ENCODE data around the gene SNRNP40. TPM values are rescaled to one million over a fixed set of nuclear protein-coding genes. Genes with fewer than 3 reads are reported as not detected.
A peak's percentile ranks its signal among the peaks of the same experiment; 100 is the strongest.
"Not testable (repeated sequence)": the region's sequence is repeated elsewhere in the genome, so short reads cannot be mapped to it uniquely, and the experiment has no call there.

The SNRNP40 gene
- total and polyA plus RNA-seq, 7 experiments from 2014 or later: 53.5 to 104 (median 64.4) TPM

DNA sequence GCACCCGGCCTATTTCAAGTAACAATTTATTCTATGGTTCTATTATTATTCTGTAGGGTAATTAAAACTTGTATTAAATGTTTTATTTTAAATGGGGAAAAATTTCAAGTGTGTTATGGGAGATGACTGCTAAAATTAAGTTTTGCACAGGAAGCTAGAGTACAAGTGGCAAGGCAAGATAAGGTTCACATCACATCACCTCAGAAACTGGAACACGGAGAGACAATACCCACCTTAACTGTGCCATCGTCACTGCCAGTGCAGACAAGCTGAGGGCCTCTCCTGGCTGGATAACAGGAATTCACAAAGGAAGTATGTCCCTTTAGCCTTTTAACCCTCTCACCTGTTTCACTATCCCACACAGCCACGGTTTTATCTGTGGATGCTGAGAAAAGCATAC lies 7.6 kb downstream of the SNRNP40 start:
- peaks cover 6 to 63% (median 31%) of the 10 kb centered on the region in 5 donors for H3K36me3 Mint-ChIP-seq

DNA sequence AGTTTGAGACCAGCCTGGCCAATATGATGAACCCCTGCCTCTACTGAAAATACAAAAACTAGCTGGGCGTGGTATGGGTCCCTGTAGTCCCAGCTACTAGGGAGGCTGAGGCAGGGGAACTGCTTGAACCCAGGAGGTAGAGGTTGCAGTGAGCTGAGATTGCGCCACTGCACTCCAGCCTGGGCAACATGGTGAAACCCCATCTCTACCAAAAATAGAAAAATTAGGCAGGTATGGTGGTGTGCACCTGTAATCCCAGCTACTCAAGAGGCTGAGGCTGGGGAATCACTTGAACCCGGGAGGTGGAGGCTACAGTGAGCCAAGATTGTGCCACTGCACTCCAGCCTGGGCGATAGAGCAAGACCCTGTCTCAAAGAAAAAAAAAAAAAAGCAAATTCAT lies 8.8 kb downstream of the SNRNP40 start:
- H3K27ac Mint-ChIP-seq, CTCF ChIA-PET: not testable (repeated sequence)
- peaks cover 2 to 17% (median 7%) of the 10 kb centered on the region in 7 donors for H3K4me1 Mint-ChIP-seq

More for the DNA sequence above, 7.6 kb downstream of the SNRNP40 start:
- no peaks in the 10 kb centered on the region for H3K27me3 ChIP-seq (ENCODE audit: control insufficient read depth in 2 of 2, insufficient read depth in 2 of 2, low read length in 2 of 2)
- POLR2A ChIA-PET: no interaction called here
- Mint-ChIP-seq H3K9me3 (no peaks in the 10 kb centered on the region), H3K27me3 (no peaks in the 10 kb centered on the region), H3K4me3 (no peak overlapping the region), H3K4me1 (peaks cover 4 to 25% (median 14%) of the 10 kb centered on the region in 7 donors), H3K27ac (no peak overlapping the region)
- no peak overlapping the region for H3K27ac ChIP-seq (ENCODE audit: low read depth, low read length)
- DNase-seq (no peak), ATAC-seq (no peak)
- H3K4me3 ChIP-seq (ENCODE audit: low read length): no peak overlapping the region
- CTCF ChIA-PET: interaction anchor here (1.1 kb wide), 1 partner anchor 11 kb away, joined by 3 read pairs; no protein-coding TSS in a partner anchor
- no peaks in the 10 kb centered on the region for H3K4me1 ChIP-seq (ENCODE audit: control insufficient read depth in 2 of 2, insufficient read depth in 2 of 2, low read length in 2 of 2)
- peaks cover 16 to 79% (median 35%) of the 10 kb centered on the region in 3 experiments for H3K36me3 ChIP-seq (ENCODE audit: control insufficient read depth in 2 of 3, insufficient read depth in 3 of 3, low read length in 3 of 3)
- no peaks in the 10 kb centered on the region for H3K9me3 ChIP-seq (ENCODE audit: control insufficient read depth in 2 of 3, low read length in 3 of 3)
- intact Hi-C loops (cut with micrococcal nuclease): no loop called here

DNA sequence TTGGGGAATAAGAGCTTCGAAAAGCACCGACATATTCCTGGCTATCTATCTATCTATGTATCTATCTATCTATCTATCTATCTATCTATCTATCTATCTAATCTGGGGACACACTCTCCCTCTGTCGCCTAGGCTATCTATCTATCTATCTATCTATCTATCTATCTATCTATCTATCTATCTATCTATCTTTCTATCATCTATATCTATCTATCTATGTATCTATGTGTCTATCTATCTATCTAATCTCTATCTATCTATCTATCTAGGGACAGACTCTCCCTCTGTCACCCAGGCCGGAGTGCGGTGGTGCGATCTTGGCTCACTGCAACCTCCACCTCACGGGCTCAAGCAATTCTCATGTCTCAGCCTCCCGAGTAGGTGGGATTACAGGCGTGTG lies 14.2 kb downstream of the SNRNP40 start:
- H3K4me1 ChIP-seq (ENCODE audit: control insufficient read depth in 2 of 2, insufficient read depth in 2 of 2, low read length in 2 of 2); H3K27ac Mint-ChIP-seq; H3K27me3 Mint-ChIP-seq; DNase-seq; H3K9me3 ChIP-seq (ENCODE audit: control insufficient read depth in 2 of 3, low read length in 3 of 3); H3K4me3 Mint-ChIP-seq; H3K27ac ChIP-seq (ENCODE audit: low read depth, low read length); CTCF ChIA-PET; intact Hi-C loops (cut with micrococcal nuclease); ATAC-seq; POLR2A ChIA-PET; H3K4me3 ChIP-seq (ENCODE audit: low read length); H3K27me3 ChIP-seq (ENCODE audit: control insufficient read depth in 2 of 2, insufficient read depth in 2 of 2, low read length in 2 of 2); H3K9me3 Mint-ChIP-seq: not testable (repeated sequence)
- H3K36me3 ChIP-seq (ENCODE audit: control insufficient read depth in 2 of 3, insufficient read depth in 3 of 3, low read length in 3 of 3): peaks cover 0 to 80% (median 17%) of the 10 kb centered on the region in 3 experiments
- peaks cover 18 to 55% (median 28%) of the 10 kb centered on the region in 5 donors for H3K36me3 Mint-ChIP-seq
- H3K4me1 Mint-ChIP-seq: peaks cover 4 to 22% (median 8%) of the 10 kb centered on the region in 7 donors

More for the DNA sequence above, 8.8 kb downstream of the SNRNP40 start:
- DNase-seq; H3K27me3 Mint-ChIP-seq; H3K27me3 ChIP-seq (ENCODE audit: control insufficient read depth in 2 of 2, insufficient read depth in 2 of 2, low read length in 2 of 2); H3K9me3 Mint-ChIP-seq; H3K9me3 ChIP-seq (ENCODE audit: control insufficient read depth in 2 of 3, low read length in 3 of 3); POLR2A ChIA-PET; intact Hi-C loops (cut with micrococcal nuclease); H3K4me1 ChIP-seq (ENCODE audit: control insufficient read depth in 2 of 2, insufficient read depth in 2 of 2, low read length in 2 of 2); ATAC-seq; H3K27ac ChIP-seq (ENCODE audit: low read depth, low read length); H3K4me3 ChIP-seq (ENCODE audit: low read length); H3K4me3 Mint-ChIP-seq: not testable (repeated sequence)
- H3K36me3 ChIP-seq (ENCODE audit: control insufficient read depth in 2 of 3, insufficient read depth in 3 of 3, low read length in 3 of 3): peaks cover 16 to 84% (median 33%) of the 10 kb centered on the region in 3 experiments
- peaks cover 10 to 57% (median 23%) of the 10 kb centered on the region in 5 donors for H3K36me3 Mint-ChIP-seq

GRCh38 chr1:31273619-31274018 lies 23.0 kb downstream of the SNRNP40 start:
- CTCF ChIA-PET: no interaction called here
- intact Hi-C loops (cut with micrococcal nuclease): loop anchor here in 1 of 2 donors (5.0 kb wide), 1 partner anchor 44 kb away; no protein-coding TSS in a partner anchor
- no peaks in the 10 kb centered on the region for H3K27me3 ChIP-seq (ENCODE audit: control insufficient read depth in 2 of 2, insufficient read depth in 2 of 2, low read length in 2 of 2)
- no peak overlapping the region for H3K27ac ChIP-seq (ENCODE audit: low read depth, low read length)
- H3K27me3 Mint-ChIP-seq: no peaks in the 10 kb centered on the region
- H3K9me3 Mint-ChIP-seq: no peaks in the 10 kb centered on the region
- H3K4me1 Mint-ChIP-seq: peaks cover 2 to 15% (median 6%) of the 10 kb centered on the region in 7 donors
- peak overlapping the region in 3 of 9 donors; percentile 10 to 72 (median 45) for H3K27ac Mint-ChIP-seq
- no peaks in the 10 kb centered on the region for H3K4me1 ChIP-seq (ENCODE audit: control insufficient read depth in 2 of 2, insufficient read depth in 2 of 2, low read length in 2 of 2)
- no peak overlapping the region for H3K4me3 Mint-ChIP-seq
- POLR2A ChIA-PET: no interaction called here
- no peaks in the 10 kb centered on the region for H3K9me3 ChIP-seq (ENCODE audit: control insufficient read depth in 2 of 3, low read length in 3 of 3)
- H3K4me3 ChIP-seq (ENCODE audit: low read length): no peak overlapping the region
- ATAC-seq (no peak), DNase-seq (no peak)
- H3K36me3 ChIP-seq (ENCODE audit: control insufficient read depth in 2 of 3, insufficient read depth in 3 of 3, low read length in 3 of 3): peaks cover 7 to 82% (median 33%) of the 10 kb centered on the region in 3 experiments
- H3K36me3 Mint-ChIP-seq: peaks cover 19 to 55% (median 25%) of the 10 kb centered on the region in 5 donors

DNA sequence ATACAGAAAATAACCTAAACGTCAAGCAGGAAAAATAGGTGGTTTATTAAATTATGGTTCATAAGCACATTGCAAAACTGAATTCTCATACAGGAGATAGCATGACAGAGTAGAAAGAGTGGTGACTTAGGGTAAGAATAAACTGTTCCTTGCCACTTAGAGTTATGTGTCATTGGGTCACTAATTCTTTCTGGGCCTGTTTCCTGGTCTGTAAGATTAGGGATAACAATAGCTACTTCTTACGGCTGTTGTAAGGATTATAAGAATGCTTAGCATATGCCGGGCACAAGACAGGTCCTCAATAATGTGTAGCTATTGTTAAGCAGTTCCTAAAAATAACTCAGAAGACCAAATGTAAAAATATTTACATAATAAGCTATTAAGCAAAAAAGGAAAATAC lies 24.2 kb downstream of the SNRNP40 start:
- no peak overlapping the region for H3K27ac ChIP-seq (ENCODE audit: low read depth, low read length)
- CTCF ChIA-PET: no interaction called here

DNA sequence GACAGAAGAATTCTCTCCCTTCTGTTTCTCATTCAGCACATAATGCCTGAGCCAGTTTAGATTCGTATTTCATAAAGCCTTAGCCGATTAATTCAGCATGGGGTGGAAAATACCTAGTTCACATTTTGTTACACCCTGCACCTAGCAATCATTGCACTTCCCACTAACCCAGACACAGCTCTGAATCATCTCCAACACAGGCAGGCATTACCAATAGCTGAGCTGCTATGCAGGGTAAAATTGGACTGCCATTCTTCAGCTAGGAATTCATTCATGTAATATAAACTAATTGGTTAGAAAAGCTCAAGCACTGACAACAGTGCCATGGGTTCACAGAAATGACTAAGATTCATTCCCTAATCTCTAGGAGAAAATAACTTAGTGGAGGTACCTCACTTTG lies 30.0 kb downstream of the SNRNP40 start:
- intact Hi-C loops (cut with micrococcal nuclease): no loop called here
- Mint-ChIP-seq H3K27me3 (no peaks in the 10 kb centered on the region), H3K4me3 (no peak overlapping the region), H3K27ac (no peak overlapping the region), H3K4me1 (peaks cover 0 to 2% (median 0%) of the 10 kb centered on the region in 7 donors), H3K36me3 (peaks cover 16 to 52% (median 41%) of the 10 kb centered on the region in 5 donors), H3K9me3 (no peaks in the 10 kb centered on the region)
- H3K27ac ChIP-seq (ENCODE audit: low read depth, low read length): no peak overlapping the region
- DNase-seq (no peak), ATAC-seq (no peak)
- no peaks in the 10 kb centered on the region for H3K27me3 ChIP-seq (ENCODE audit: control insufficient read depth in 2 of 2, insufficient read depth in 2 of 2, low read length in 2 of 2)
- ChIA-PET POLR2A (no interaction called here), CTCF (interaction anchor here (0.7 kb wide), 1 partner anchor 38 kb away, joined by 3 read pairs; no protein-coding TSS in a partner anchor)
- H3K4me3 ChIP-seq (ENCODE audit: low read length): no peak overlapping the region
- peaks cover 20 to 82% (median 23%) of the 10 kb centered on the region in 3 experiments for H3K36me3 ChIP-seq (ENCODE audit: control insufficient read depth in 2 of 3, insufficient read depth in 3 of 3, low read length in 3 of 3)
- no peaks in the 10 kb centered on the region for H3K9me3 ChIP-seq (ENCODE audit: control insufficient read depth in 2 of 3, low read length in 3 of 3)
- H3K4me1 ChIP-seq (ENCODE audit: control insufficient read depth in 2 of 2, insufficient read depth in 2 of 2, low read length in 2 of 2): no peaks in the 10 kb centered on the region

More for the DNA sequence above, 24.2 kb downstream of the SNRNP40 start:
- Mint-ChIP-seq H3K4me1 (peaks cover 0 to 9% (median 4%) of the 10 kb centered on the region in 7 donors), H3K27me3 (no peaks in the 10 kb centered on the region), H3K36me3 (peaks cover 16 to 54% (median 25%) of the 10 kb centered on the region in 5 donors), H3K27ac (no peak overlapping the region), H3K4me3 (no peak overlapping the region), H3K9me3 (no peaks in the 10 kb centered on the region)
- peaks cover 12 to 85% (median 29%) of the 10 kb centered on the region in 3 experiments for H3K36me3 ChIP-seq (ENCODE audit: control insufficient read depth in 2 of 3, insufficient read depth in 3 of 3, low read length in 3 of 3)
- H3K4me1 ChIP-seq (ENCODE audit: control insufficient read depth in 2 of 2, insufficient read depth in 2 of 2, low read length in 2 of 2): no peaks in the 10 kb centered on the region
- DNase-seq: no peak
- intact Hi-C loops (cut with micrococcal nuclease): loop anchor here in 1 of 2 donors (5.0 kb wide), 1 partner anchor 45 kb away; no protein-coding TSS in a partner anchor
- POLR2A ChIA-PET: interaction anchor here (0.6 kb wide), 1 partner anchor 26 kb away, joined by 3 read pairs; no protein-coding TSS in a partner anchor
- no peak for ATAC-seq
- no peaks in the 10 kb centered on the region for H3K27me3 ChIP-seq (ENCODE audit: control insufficient read depth in 2 of 2, insufficient read depth in 2 of 2, low read length in 2 of 2)
- H3K9me3 ChIP-seq (ENCODE audit: control insufficient read depth in 2 of 3, low read length in 3 of 3): no peaks in the 10 kb centered on the region
- no peak overlapping the region for H3K4me3 ChIP-seq (ENCODE audit: low read length)
